Endothelial cell of umbilical vein (primary cell): ENCODE data around the gene OTUD6A. TPM values are rescaled to one million over a fixed set of nuclear protein-coding genes. Genes with fewer than 3 reads are reported as not detected.

ENCODE experiments used
- BruUV-seq: library from RNA; stranded (reverse); fragments of 400-500 nt; replicated peaks from 2 replicates; lab custom pipeline; 2021; lab: Mats Ljungman, UMichigan
- CTCF ChIA-PET: fragments of 300-600, 350-600 bp; sonication (Branson Sonifier 250); formaldehyde crosslinking; loops from one replicate; lab custom pipeline; 2021; ENCODE audit warnings: antibody characterized with exemption, inconsistent platforms; lab: Charles Lee
- POLR2A ChIA-PET: fragments of 300-600, 350-600 bp; sonication (Branson Sonifier 250); formaldehyde crosslinking; loops from one replicate; lab custom pipeline; 2021; ENCODE audit warnings: antibody characterized with exemption, inconsistent platforms; lab: Charles Lee
- DNase-seq: peaks from one replicate; pipeline ENCODE4 v3.0.0-alpha.2; 2011; ENCODE audit warnings: low read depth, low spot score
- FAIRE-seq: peaks from 2 replicates; lab custom pipeline; 2011; peaks lifted over from hg19 to GRCh38; lab: Jason Lieb, UNC
- H2AFZ ChIP-seq: 2 replicates; pipeline ENCODE4 v1.6.0; 2012; ENCODE audit warnings: low read depth, low read length, control low read depth, inconsistent platforms
- H3K27ac ChIP-seq: 2 replicates; pipeline ENCODE4 v1.5.1; 2011; ENCODE audit warnings: low read depth, mild to moderate bottlenecking, control low read depth, low read length, moderate library complexity; ENCODE audit not compliant: insufficient read depth
- H3K27me3 ChIP-seq, 2 experiments: 2 replicates each; pipeline versions ENCODE4 v1.6.0 to v1.6.1; 2011; ENCODE audit warnings: low read length in 2 of 2, mixed read lengths in 1 of 2; ENCODE audit not compliant: control insufficient read depth in 2 of 2, insufficient read depth in 2 of 2
- H3K36me3 ChIP-seq, 2 experiments: 2 replicates in 1 of 2; 3 replicates in 1 of 2; pipeline ENCODE4 v1.5.1; 2011; ENCODE audit warnings: low read length in 2 of 2, mild to moderate bottlenecking in 1 of 2, moderate library complexity in 1 of 2; ENCODE audit not compliant: control insufficient read depth in 2 of 2, insufficient read depth in 2 of 2; ENCODE audit errors: extremely low read depth in 1 of 2
- H3K4me1 ChIP-seq: 3 replicates; pipeline ENCODE4 v1.5.1; 2011; ENCODE audit warnings: mild to moderate bottlenecking, low read length; ENCODE audit not compliant: control insufficient read depth, insufficient read depth; ENCODE audit errors: extremely low read depth
- H3K4me2 ChIP-seq: 2 replicates; pipeline ENCODE4 v1.6.1; 2011; ENCODE audit warnings: low read length, control low read depth, mixed read lengths; ENCODE audit not compliant: insufficient read depth
- H3K4me3 ChIP-seq, 3 experiments: fragments of 200-600 bp in 1 of 3; sonication (generic), shearing (Covaris generic) in 1 of 3; replicated peaks in 1 of 3; 2 replicates each; pipeline ENCODE4 v1.5.1; 2011 to 2016; ENCODE audit warnings: control low read depth in 3 of 3, low read length in 3 of 3, mild to moderate bottlenecking in 2 of 3, inconsistent platforms in 1 of 3, low read depth in 1 of 3, moderate library complexity in 1 of 3; ENCODE audit not compliant: insufficient read depth in 1 of 3
- H3K79me2 ChIP-seq: 2 replicates; pipeline ENCODE4 v1.6.0; 2012; ENCODE audit warnings: low read length, inconsistent platforms; ENCODE audit not compliant: control insufficient read depth, insufficient read depth
- H3K9ac ChIP-seq: replicated peaks from 2 replicates; pipeline ENCODE3; 2011; ENCODE audit warnings: low read length, control low read depth; ENCODE audit not compliant: insufficient read depth; ENCODE audit errors: extremely low read depth
- H3K9me1 ChIP-seq: replicated peaks from 3 replicates; pipeline ENCODE4 v1.6.0; 2011; ENCODE audit warnings: mild to moderate bottlenecking, low read length; ENCODE audit not compliant: control insufficient read depth, insufficient read depth; ENCODE audit errors: extremely low read depth
- H3K9me3 ChIP-seq: replicated peaks from 2 replicates; pipeline ENCODE4 v1.5.1; 2012; ENCODE audit warnings: low read length, inconsistent platforms; ENCODE audit not compliant: control insufficient read depth, insufficient read depth
- H4K20me1 ChIP-seq: replicated peaks from 2 replicates; pipeline ENCODE3; 2011; ENCODE audit warnings: mild to moderate bottlenecking, low read length; ENCODE audit not compliant: control insufficient read depth, insufficient read depth; ENCODE audit errors: extremely low read depth
- EZH2 ChIP-seq: IDR thresholded peaks from 2 replicates; pipeline ENCODE4 v1.6.1; 2012; ENCODE audit warnings: borderline replicate concordance, low read depth, mild to moderate bottlenecking, moderate library complexity, low read length, inconsistent platforms; ENCODE audit not compliant: severe bottlenecking
- FOS ChIP-seq: IDR thresholded peaks from 2 replicates; pipeline ENCODE4 v1.6.1; 2011; ENCODE audit warnings: mild to moderate bottlenecking, low read length, moderate library complexity, borderline replicate concordance; ENCODE audit not compliant: insufficient read depth
- GATA2 ChIP-seq: IDR thresholded peaks from 2 replicates; pipeline ENCODE4 v1.7.0; 2011; ENCODE audit warnings: low read depth, mild to moderate bottlenecking, moderate library complexity, mixed read lengths, low read length; ENCODE audit not compliant: insufficient read length, insufficient read depth
- JUN ChIP-seq: IDR thresholded peaks from 2 replicates; pipeline ENCODE4 v1.6.1; 2011; ENCODE audit warnings: borderline replicate concordance, low read depth; ENCODE audit not compliant: insufficient read length, insufficient read depth
- MYC ChIP-seq: IDR thresholded peaks from one replicate; pipeline ENCODE4 v1.6.1; 2011; ENCODE audit warnings: mild to moderate bottlenecking, low read depth, low read length
- POLR2A ChIP-seq: IDR thresholded peaks from 2 replicates; pipeline ENCODE4 v1.6.1; 2012; ENCODE audit warnings: low read depth, mild to moderate bottlenecking, control low read depth, low read length
- POLR2AphosphoS5 ChIP-seq: IDR thresholded peaks from 2 replicates; pipeline ENCODE4 v1.6.1; 2012; ENCODE audit warnings: low read depth, mild to moderate bottlenecking, control low read depth, low read length, moderate library complexity; ENCODE audit not compliant: insufficient read depth
- dilution Hi-C: fragments of 300-500 bp; cut with MboI; formaldehyde crosslinking; loops from one replicate; pipeline ENCODE4 v1.15.0; 2019; ENCODE audit warnings: low sequenced_read_pairs; ENCODE audit not compliant: extremely low pct_ligation_motif_present
- intact Hi-C: fragments of 100-400 bp; cut with micrococcal nuclease; formaldehyde crosslinking; loops from one replicate; pipeline ENCODE4 v1.10.0; 2022
- polyA plus RNA-seq, 4 experiments: library from polyadenylated mRNA; depleted of rRNA in 3 of 4; stranded (reverse) in 3 of 4; unstranded in 1 of 4; fragments of >200 nt; gene quantifications; 2 replicates each; pipeline versions ENCODE4 v1.2.1 to v1.2.3, GENCODE V29; 2011 to 2012; ENCODE audit warnings: missing spikeins in 1 of 4
- total RNA-seq: library from RNA; stranded (reverse); gene quantifications from 2 replicates; pipeline ENCODE4 v1.2.3, GENCODE V29; 2021
- TF ChIP-seq, protein P1 (sequence below): IDR thresholded peaks from 2 replicates; pipeline ENCODE4 v1.6.1; 2011; ENCODE audit not compliant: insufficient read depth, insufficient read length
- TF ChIP-seq, protein P2 (sequence below), 2 donors: IDR thresholded peaks; 1 replicate in 1 of 2; 2 replicates in 1 of 2; pipeline ENCODE4 v1.5.1; 2011; ENCODE audit warnings: low read length in 2 of 2, mild to moderate bottlenecking in 2 of 2, moderate library complexity in 2 of 2, control low read depth in 1 of 2, inconsistent platforms in 1 of 2, low read depth in 1 of 2; ENCODE audit not compliant: insufficient read depth in 1 of 2; ENCODE audit errors: extremely low read depth in 1 of 2

Gene OTUD6A
- total and polyA plus RNA-seq, 2 donors (not counting 3 experiments of a cell fraction or from before 2014, with no cell fraction given), result not detected

DNA sequence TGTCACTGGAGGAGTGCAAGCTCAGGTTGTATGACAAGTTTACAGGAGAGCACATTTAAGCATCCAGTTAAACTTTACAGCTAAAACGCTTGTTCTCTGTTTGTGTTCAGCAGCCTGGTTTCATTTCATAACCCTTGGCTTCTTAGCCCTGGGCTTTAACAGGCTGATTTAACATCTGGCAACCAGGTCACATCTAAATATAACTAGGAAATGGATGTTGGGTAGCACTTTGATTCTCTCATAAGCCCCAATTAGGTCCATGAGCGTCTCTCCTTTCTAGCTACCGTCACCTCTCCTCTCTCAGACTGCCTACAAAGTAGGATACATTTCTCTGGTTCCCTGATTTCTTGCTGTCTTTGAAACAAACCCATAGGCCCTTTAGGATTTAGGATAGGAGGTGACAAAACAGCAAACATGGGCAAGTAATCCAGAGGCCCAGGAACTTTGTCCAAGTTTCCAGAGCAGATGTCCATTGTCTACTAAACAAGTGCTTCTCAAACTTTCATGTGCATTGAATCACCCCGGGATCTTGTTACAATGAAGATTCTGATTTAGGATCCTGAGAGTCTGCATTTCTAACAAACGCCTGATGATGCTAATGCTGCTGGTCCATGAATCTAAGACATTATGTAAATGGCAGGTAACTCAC lies 22.5 kb downstream of the OTUD6A start:
- CTCF ChIA-PET, result no interaction called here
- intact Hi-C loops (no loop called here), dilution Hi-C loops (no loop called here)
- no peak for DNase-seq
- Histone ChIP-seq H3K9me3 (no peaks in the 10 kb centered on the region), H3K27me3 (no peaks in the 10 kb centered on the region), H3K9ac (no peak overlapping the region), H4K20me1 (no peaks in the 10 kb centered on the region), H2AFZ (no peak overlapping the region), H3K9me1 (no peaks in the 10 kb centered on the region), H3K79me2 (no peaks in the 10 kb centered on the region), H3K4me2 (no peak overlapping the region), H3K4me1 (peaks cover 28% of the 10 kb centered on the region), H3K4me3 (no peak overlapping the region), H3K36me3 (no peaks in the 10 kb centered on the region), H3K27ac (no peak overlapping the region)
- BruUV-seq, result no TSS peak
- no peak for TF ChIP-seq EZH2
- TF ChIP-seq GATA2, result no peak
- TF ChIP-seq MYC, result no peak
- no peak for TF ChIP-seq FOS
- TF ChIP-seq, protein P1, sequence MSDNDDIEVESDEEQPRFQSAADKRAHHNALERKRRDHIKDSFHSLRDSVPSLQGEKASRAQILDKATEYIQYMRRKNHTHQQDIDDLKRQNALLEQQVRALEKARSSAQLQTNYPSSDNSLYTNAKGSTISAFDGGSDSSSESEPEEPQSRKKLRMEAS, result no peak
- no peak for TF ChIP-seq POLR2AphosphoS5
- no peak for TF ChIP-seq JUN
- TF ChIP-seq, protein P2, sequence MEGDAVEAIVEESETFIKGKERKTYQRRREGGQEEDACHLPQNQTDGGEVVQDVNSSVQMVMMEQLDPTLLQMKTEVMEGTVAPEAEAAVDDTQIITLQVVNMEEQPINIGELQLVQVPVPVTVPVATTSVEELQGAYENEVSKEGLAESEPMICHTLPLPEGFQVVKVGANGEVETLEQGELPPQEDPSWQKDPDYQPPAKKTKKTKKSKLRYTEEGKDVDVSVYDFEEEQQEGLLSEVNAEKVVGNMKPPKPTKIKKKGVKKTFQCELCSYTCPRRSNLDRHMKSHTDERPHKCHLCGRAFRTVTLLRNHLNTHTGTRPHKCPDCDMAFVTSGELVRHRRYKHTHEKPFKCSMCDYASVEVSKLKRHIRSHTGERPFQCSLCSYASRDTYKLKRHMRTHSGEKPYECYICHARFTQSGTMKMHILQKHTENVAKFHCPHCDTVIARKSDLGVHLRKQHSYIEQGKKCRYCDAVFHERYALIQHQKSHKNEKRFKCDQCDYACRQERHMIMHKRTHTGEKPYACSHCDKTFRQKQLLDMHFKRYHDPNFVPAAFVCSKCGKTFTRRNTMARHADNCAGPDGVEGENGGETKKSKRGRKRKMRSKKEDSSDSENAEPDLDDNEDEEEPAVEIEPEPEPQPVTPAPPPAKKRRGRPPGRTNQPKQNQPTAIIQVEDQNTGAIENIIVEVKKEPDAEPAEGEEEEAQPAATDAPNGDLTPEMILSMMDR (IDR thresholded peaks at IDR 0.05; ENCODE audit: extremely low read depth in 1 of 2, insufficient read depth in 1 of 2, low read depth in 1 of 2, low read length in 2 of 2), result no peak
- TF ChIP-seq POLR2A, result no peak
- POLR2A ChIA-PET, result no interaction called here
- FAIRE-seq, result no peak
